ENCODE data around the gene KLF6. TPM values are rescaled to one million over a fixed set of nuclear protein-coding genes. Genes with fewer than 3 reads are reported as not detected.

KLF6 gene
- total RNA-seq, 1 donor from 2014 or later = 99.1 TPM

DNA sequence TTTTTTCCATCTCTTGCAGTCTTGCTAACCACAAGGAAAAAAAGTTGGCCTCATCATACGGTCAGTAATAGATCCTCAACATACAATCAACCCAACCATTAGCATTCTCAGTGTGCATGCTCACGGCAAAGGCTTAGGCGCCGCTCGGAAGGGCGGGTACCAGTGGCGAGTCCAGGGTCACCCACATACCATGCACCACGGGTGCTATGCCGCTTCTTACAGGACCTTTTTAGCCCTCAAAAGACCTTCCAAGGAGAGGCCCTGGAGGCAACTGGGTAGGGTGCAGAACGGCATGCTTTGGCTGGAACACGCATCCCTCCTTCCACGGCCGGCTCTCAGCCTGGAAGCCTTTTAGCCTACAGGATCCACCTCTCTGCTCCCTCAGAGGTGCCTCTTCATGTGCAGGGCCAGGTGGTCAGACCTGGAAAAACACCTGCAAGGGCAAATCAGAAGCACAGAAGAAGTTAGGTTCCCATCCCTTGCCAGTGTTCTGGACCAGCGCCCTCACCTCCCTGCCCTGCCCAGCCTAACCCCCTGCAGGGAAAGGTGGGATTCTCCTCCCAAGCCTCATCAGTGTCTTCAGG lies 5.8 kb downstream of the KLF6 start:
- Mint-ChIP-seq H3K9me3 (no peaks in the 10 kb centered on the region), H3K4me1 (peaks cover 76% of the 10 kb centered on the region), H3K36me3 (peaks cover 42% of the 10 kb centered on the region), H3K4me3 (no peak overlapping the region), H3K27me3 (ENCODE audit: low read depth) (no peaks in the 10 kb centered on the region), H3K27ac (no peak overlapping the region)
- no peak for DNase-seq (ENCODE audit: low spot score in 2 of 2, unreplicated experiment in 2 of 2)
- TF ChIP-seq, protein P1, sequence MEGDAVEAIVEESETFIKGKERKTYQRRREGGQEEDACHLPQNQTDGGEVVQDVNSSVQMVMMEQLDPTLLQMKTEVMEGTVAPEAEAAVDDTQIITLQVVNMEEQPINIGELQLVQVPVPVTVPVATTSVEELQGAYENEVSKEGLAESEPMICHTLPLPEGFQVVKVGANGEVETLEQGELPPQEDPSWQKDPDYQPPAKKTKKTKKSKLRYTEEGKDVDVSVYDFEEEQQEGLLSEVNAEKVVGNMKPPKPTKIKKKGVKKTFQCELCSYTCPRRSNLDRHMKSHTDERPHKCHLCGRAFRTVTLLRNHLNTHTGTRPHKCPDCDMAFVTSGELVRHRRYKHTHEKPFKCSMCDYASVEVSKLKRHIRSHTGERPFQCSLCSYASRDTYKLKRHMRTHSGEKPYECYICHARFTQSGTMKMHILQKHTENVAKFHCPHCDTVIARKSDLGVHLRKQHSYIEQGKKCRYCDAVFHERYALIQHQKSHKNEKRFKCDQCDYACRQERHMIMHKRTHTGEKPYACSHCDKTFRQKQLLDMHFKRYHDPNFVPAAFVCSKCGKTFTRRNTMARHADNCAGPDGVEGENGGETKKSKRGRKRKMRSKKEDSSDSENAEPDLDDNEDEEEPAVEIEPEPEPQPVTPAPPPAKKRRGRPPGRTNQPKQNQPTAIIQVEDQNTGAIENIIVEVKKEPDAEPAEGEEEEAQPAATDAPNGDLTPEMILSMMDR (IDR thresholded peaks at IDR 0.05; ENCODE audit: unreplicated experiment) = no peak

DNA sequence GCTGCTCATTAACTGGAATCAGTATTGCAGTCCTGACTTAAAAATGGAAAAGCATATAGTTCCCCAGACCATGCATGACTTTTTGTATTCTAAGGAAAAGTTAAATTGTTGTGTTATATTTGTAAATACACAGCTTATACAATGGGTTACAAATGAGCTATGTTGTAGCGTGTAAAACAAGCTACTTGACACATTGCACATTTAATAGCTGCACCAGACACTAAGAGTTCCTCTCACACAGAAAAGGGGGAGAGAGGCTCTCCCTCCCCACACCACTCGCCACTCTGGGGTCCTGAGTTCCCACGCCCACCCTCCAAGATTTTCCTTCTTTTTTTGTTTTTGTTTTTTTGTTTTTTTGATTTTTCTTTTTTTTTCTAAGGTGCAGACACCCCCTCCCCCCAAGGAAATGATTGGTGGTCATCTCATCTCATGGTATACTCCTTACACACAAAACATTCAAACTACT lies 6.3 kb downstream of the KLF6 start:
- Mint-ChIP-seq H3K27me3 (ENCODE audit: low read depth) (no peaks in the 10 kb centered on the region), H3K4me1 (peaks cover 76% of the 10 kb centered on the region), H3K27ac (peak overlapping the region; percentile 9), H3K36me3 (peaks cover 42% of the 10 kb centered on the region), H3K4me3 (no peak overlapping the region), H3K9me3 (no peaks in the 10 kb centered on the region)
- TF ChIP-seq, protein P1 (IDR thresholded peaks at IDR 0.05; ENCODE audit: unreplicated experiment) = no peak
- no peak for DNase-seq (ENCODE audit: low spot score in 2 of 2, unreplicated experiment in 2 of 2)

DNA sequence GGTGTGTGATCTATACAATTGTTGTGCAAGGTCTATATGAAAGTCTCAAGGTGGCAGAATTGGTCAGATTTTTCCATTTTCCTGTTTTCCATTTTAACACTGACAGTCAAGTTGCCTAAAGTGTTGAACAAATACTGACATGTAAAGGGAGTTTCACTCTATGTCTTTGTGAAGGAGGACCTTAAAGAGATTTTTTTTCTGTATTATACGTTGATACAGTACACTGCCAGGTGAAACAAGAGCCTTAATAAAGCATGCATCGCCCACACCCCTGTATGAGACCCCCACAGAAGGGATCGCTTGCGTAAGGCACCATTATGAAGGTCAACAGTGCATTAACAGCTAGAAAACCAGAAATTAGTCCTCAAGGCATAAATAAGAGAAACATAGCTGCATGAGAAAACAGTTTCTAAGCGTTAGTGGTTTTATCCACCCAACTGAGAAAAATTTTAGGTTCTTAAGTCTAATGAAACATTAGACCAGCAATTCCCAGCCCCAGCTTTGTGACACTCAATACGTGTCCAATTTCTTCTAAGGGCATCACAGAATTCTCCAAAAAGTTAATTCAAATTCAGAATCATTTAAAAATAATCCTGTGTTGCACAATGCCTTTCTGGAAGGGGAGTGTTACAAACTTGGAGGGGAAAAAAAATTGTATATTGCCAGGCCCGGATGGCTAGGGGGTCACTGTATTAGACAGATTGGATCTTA lies 6.9 kb downstream of the KLF6 start:
- DNase-seq (ENCODE audit: low spot score in 2 of 2, unreplicated experiment in 2 of 2) = no peak
- H3K4me3 Mint-ChIP-seq = no peak overlapping the region
- no peaks in the 10 kb centered on the region for H3K9me3 Mint-ChIP-seq
- H3K4me1 Mint-ChIP-seq = peaks cover 73% of the 10 kb centered on the region
- H3K27ac Mint-ChIP-seq = peak overlapping the region; percentile 48
- H3K36me3 Mint-ChIP-seq = peaks cover 42% of the 10 kb centered on the region
- H3K27me3 Mint-ChIP-seq (ENCODE audit: low read depth) = no peaks in the 10 kb centered on the region
- TF ChIP-seq, protein P1 (IDR thresholded peaks at IDR 0.05; ENCODE audit: unreplicated experiment) = no peak

DNA sequence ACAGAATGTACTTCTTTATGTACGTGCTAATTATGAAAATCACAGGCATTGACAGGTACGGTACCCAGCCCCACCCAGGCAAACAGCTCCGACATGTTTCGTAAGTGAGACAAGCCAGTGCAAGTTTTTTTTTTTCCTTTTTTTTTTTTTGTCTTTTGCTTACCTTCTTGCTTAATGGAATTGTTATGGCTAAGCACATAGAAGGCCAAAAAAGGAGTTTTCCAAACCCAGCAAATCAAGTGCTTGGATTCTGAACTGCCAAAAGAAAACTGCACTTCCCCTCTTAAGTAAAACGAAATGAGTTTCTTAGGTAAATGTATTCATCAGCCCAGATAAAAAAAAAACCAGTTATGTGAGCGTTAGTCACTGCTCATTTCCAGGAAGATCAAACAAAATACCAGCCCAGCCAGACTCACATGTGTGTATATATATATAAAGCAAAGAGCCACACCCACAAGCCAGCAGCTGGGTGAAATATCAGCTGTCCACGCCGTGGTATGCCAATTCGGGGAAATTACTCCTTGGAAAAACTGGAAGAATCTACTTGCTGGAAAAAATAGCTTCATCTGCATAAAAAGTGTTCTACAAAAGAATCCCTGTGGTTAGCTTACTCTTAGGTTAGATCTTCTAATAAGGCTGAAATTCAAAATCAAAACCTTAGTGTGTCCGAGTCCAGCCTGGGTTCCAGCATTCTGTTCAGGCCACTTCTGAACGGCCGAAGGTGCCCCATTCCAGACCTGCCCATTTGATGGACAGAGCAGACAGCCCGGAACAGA lies 8.0 kb downstream of the KLF6 start:
- peaks cover 62% of the 10 kb centered on the region for H3K4me1 Mint-ChIP-seq
- DNase-seq (ENCODE audit: low spot score in 2 of 2, unreplicated experiment in 2 of 2) = no peak
- no peaks in the 10 kb centered on the region for H3K27me3 Mint-ChIP-seq (ENCODE audit: low read depth)
- H3K36me3 Mint-ChIP-seq = peaks cover 42% of the 10 kb centered on the region
- H3K4me3 Mint-ChIP-seq = peak overlapping the region; percentile 5
- H3K9me3 Mint-ChIP-seq = no peaks in the 10 kb centered on the region
- TF ChIP-seq, protein P1 (IDR thresholded peaks at IDR 0.05; ENCODE audit: unreplicated experiment) = no peak
- peak overlapping the region; percentile 98 for H3K27ac Mint-ChIP-seq

DNA sequence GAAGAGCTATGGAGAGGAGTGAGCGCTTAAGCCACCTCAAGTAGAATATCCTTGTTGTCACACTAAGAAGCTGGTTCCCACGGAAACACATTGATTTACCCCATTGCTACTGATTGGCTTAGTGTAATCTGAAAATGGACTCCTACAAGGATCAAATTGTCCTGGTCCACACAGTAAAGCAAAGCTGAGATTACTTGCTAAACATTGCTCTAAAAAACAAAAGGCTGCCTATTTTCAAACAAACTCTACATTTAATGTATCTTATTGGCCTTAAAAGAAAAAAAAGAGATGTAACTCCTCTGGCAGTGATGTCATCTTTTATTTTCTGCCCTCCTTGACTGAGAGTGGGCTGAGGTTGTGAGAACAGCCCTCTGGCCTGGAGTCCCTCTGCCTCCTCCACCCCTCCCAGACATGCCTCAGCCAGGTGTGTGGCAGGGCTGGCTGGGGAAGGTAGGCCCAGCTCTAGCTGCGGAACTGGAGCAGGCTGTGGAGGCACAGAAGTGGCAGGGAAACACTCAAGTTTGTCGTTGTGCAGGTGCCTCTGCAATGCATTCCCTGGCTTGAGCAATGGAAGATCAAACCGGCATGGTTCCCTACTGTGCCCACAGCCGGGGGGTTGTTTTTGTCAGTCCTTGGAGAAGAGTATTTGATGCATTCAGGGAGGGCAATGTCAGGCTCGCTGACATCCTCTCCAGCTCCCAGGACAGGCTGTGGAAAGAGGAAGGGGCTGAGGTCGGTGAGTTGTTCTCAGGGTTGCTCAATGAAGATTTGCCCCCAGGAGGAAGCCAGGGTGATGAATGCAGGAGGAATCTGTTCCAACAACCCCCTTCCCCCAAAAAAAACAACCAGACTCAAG lies 9.1 kb downstream of the KLF6 start:
- Mint-ChIP-seq H3K27me3 (ENCODE audit: low read depth) (no peaks in the 10 kb centered on the region), H3K36me3 (peaks cover 35% of the 10 kb centered on the region), H3K9me3 (no peaks in the 10 kb centered on the region), H3K4me3 (no peak overlapping the region), H3K4me1 (peaks cover 51% of the 10 kb centered on the region), H3K27ac (peak overlapping the region; percentile 84)
- no peak for DNase-seq (ENCODE audit: low spot score in 2 of 2, unreplicated experiment in 2 of 2)
- TF ChIP-seq, protein P1 (IDR thresholded peaks at IDR 0.05; ENCODE audit: unreplicated experiment) = no peak
